Adipose tissue (tissue), 3 donors: ENCODE data around the gene CLEC16A. TPM values are rescaled to one million over a fixed set of nuclear protein-coding genes. Genes with fewer than 3 reads are reported as not detected.
"Not testable (repeated sequence)": the region's sequence is repeated elsewhere in the genome, so short reads cannot be mapped to it uniquely, and the experiment has no call there.

Source experiments
- H3K27ac ChIP-seq: one replicate; pipeline ENCODE4 v1.5.1; 2013; ENCODE audit warnings: low read depth, low read length
- WGBS, 3 donors: extraction: QIAGEN DNeasy Blood & Tissue Kit; methylation state at CpG; one replicate each; pipeline ENCODE4 v1.1.7; 2013; 5-methylcytosine and 5-hydroxymethylcytosine counted together
- polyA plus RNA-seq, 3 donors: library from polyadenylated mRNA; stranded (reverse); fragments of 200-250 nt; gene quantifications; one replicate each; pipeline ENCODE4 v1.2.3, GENCODE V29; 2013
- donor health status: healthy with polysubstance abuse.
- donor health status: Bipolar disorder and iron deficiency.
- donor health status: healthy.

CLEC16A gene
- polyA plus RNA-seq, 3 donors: 4.9 to 10.9 (median 7.9) TPM

DNA sequence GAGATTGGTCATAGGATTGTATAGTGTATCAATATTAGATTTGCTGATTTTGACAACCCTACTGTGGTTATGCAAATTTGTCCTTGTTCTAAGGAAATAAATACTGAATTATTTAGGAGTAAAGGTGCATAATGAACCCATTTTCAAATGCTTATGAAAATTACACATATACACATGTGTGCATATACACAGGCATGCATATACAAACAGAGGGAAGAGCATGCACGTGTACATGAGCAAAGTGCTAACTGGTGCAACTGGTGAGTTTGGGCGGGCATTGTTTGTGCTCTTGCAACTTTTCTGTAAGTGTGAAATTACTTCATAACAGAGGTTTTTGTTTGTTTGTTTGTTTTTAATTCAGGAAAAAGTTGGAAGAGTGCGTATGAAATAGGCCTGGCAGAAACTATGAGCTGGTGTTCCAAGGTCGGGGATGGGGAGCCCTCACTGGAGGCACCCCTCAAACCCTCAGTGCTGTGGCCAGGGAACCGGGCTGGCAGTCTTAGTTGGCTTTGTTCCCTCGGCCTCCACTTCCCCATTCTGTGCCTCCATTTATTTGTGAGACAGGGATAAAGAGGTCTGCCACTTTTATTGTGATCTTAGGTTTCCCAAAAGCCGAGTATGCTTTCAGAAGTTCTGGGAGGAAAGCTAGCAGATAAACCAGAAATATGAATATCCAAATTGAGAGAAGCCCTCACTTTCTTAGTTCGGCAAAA lies 7.9 kb upstream of the CLEC16A start:
- WGBS, 3 donors: 43 to 62% (median 45%) methylated on average over 8 of the region's 8 CpGs
- H3K27ac ChIP-seq: no peak overlapping the region

DNA sequence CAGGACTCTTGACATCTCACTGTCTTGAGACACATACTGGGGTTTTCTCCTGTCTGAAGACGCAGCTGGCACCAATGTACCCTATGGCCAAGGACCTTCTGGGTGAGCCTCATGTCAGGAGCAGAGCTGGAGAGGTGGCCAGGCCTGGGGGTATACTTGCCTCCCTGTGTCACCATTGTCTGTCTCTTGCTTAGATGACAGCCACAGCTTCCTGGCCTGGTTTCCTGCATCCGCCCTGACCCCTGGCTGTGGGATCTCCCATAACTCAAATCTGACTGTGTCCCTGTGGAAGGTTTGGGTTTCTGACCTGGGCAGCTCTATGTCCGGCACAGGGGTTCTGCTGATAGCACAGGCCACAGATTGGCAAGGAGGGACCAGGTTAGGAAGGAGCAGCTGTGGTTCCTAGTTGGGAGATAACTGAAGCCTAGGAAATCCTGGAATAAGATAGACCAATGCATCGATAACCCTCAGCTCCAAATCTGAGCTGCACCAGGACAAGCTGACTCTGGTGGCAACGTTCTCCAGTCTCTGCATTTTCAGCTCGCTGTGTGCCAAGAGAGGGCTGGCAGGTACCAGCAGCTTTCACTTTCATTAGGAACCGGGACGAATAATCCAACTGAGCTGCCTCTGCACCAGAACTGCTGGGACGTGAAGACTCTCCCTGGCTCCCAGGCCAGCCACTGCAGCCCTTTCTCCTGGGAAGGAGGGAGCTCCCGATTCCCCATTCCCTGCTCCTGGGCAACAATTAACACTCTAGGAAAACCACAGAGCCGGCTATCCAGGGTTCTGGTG lies 7.1 kb upstream of the CLEC16A start:
- H3K27ac ChIP-seq: no peak overlapping the region

GRCh38 chr16:10938321-10938720 lies 6.0 kb upstream of the CLEC16A start:
- 38 to 75% (median 43%) methylated on average over 7 of the region's 7 CpGs for WGBS, 3 donors
- no peak overlapping the region for H3K27ac ChIP-seq

More for the DNA sequence above, 7.1 kb upstream of the CLEC16A start:
- WGBS, 3 donors: 27 to 30% (median 28%) methylated on average over 11 of the region's 11 CpGs

DNA sequence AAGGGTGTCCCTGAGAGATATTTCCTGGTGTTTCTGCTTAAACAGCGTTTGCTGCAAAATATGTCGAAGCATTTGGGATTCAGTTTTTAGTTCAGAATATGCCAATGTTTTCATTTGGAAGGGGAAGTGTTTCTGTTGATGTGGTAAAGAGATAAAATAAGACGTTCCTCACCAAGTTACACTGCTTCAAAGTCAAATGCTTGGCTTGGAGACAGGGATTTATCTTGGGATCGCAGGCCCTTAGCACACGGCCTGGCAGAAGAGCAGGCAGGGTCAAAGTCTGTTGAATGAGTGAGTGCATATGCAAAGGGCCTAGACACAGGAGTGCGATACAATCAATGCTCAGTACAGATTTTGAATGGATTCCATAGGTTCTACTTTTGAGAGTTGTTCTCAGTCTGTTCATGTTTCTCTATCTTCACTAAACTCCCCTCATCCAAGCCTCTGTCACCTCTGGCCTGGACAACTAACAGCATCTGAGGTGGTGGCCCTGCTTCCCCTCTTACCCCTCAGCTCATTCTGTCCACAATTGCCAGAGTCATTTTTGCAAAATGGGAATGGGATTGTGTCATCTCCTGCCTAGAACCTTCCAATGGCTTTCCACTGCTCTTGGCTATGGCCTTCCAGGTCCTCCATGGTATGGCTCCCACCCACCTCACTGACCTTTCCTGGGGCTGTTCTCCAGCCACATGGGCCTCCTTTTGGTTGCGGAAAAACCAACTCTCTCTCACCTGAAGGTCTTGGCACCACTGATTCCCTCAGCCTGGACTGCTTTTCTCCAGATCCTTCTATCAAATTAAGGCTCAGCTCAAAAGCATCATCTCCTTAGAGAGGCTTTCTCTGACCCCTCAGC lies 5.3 kb upstream of the CLEC16A start:
- no peak overlapping the region for H3K27ac ChIP-seq
- 42 to 49% (median 43%) methylated on average over 7 of the region's 7 CpGs for WGBS, 3 donors

GRCh38 chr16:10939649-10940234 lies 4.6 kb upstream of the CLEC16A start:
- WGBS, 3 donors: 72 to 96% (median 89%) methylated on average over 7 of the region's 7 CpGs
- no peak overlapping the region for H3K27ac ChIP-seq

DNA sequence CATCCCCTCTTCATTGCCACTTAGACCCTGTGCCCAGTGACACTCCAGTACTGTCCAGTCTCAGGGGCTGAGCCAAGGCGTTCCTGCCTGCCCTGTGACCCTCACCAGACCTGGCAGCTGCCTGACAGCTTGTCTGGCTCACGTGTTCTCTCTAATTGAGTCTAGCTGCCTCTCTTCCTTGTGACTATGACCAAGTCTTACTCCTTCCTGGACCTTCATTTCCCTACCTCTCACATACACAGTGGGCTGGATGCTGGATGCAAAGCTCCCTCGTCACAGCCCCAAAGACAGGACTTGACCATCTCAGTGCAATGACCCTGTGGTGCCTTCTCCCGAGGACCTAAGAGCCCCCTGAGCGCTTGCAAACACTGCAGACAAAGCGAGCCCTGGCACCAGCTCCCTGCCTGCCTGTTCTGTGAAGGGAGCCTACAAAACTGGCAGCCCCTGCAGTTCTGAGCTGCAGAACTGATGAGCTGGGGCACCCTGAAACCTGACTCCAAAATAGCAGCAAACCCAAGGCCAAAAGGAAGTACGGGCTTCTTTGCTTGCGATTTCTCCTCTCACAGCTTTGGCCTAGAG lies 3.8 kb upstream of the CLEC16A start:
- H3K27ac ChIP-seq: no peak overlapping the region
- WGBS, 3 donors: 12 to 27% (median 27%) methylated on average over 8 of the region's 8 CpGs

DNA sequence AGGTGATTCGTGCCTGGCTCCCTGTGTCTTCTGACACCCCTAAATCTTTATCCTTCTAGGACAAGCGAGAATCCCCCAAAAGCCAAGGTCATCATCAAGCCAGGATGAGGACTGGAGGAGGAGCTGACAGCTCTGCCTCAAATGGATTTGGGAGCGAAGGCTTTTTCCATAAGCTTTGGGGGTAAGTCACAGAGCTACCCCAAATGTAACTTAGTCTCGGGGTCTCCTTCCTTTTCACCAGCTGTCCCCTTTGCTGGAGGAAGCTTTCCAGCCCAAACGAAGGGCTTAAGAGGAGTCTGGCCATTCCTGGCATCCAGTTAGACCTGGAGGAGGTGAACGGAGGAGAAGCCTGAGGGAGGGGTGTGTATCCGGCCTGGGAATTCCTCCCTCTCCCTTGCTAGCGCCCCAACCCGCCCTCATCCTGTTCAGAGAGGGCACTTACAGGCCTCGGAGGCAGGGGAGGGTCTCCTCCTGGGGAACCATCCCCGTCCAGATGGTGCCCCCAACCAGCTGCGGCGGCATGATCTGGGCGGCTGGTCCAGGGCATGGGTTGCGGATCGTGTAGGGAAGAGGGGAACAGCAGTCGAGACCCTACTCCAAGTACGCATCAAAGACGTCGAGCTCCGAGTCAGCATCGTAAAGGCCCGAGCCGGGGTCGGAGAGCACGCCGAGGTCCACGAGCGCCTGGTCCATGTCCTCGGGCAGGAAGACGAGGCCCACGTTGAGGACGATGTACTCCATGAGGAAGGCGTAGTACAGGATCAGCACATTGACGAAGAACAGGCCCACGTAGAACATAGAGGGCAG lies 3.0 kb upstream of the CLEC16A start:
- 2 to 3% (median 3%) methylated on average over 32 to 34 of the region's 36 CpGs for WGBS, 3 donors
- H3K27ac ChIP-seq: no peak overlapping the region

DNA sequence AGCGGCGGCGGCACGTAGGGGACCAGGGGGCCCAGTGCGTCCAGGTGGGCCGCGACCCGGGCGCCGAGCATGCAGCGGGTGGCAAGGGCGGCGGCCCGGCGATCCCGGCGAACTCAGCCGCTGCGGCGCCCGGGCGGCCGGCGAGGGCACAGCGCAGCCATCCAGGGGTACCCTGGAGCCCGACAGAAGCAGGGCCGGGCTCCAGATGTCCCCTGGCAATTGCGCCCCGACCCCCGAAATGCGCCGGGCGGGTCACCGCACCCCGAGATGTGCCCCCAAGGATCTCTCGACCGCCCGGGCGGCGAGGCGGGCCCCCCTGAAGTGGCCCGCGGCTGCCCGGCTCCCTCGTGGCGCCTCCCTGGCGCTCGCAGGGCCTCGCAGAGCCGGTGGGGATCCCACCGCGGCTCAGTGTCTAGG lies 2.4 kb upstream of the CLEC16A start:
- 0% methylated on average over 1 to 51 of the region's 52 CpGs for WGBS, 3 donors
- not testable (repeated sequence) for H3K27ac ChIP-seq

GRCh38 chr16:10942352-10943063 lies 1.9 kb upstream of the CLEC16A start, which contains the start of gene DEXI:
TSS of gene DEXI (minus strand) at chr16:10942468. CDS start at chr16:10942005, 463 bp downstream.
- 4 to 5% (median 5%) methylated on average over 53 to 55 of the region's 55 CpGs for WGBS, 3 donors
- no peak within 1 kb of the TSS for H3K27ac ChIP-seq

- 82 to 87% (median 85%) methylated on average over 7 of the region's 7 CpGs for WGBS, 3 donors
- H3K27ac ChIP-seq: no peak overlapping the region
Measured at GRCh38 chr16:10943064-10943353, 1.4 kb upstream of the CLEC16A start.

- no peak overlapping the region for H3K27ac ChIP-seq
- WGBS, 3 donors: 29 to 35% (median 31%) methylated on average over 14 of the region's 14 CpGs
Measured at GRCh38 chr16:10945065-10945787, 862 bp downstream of the CLEC16A start.

- WGBS, 3 donors: 39 to 60% (median 56%) methylated on average over 5 of the region's 5 CpGs
Measured at GRCh38 chr16:10946308-10946707, 1.9 kb downstream of the CLEC16A start.

GRCh38 chr16:10947211-10947787 lies 2.9 kb downstream of the CLEC16A start:
- 77 to 86% (median 79%) methylated on average over 10 of the region's 10 CpGs for WGBS, 3 donors
- no peak overlapping the region for H3K27ac ChIP-seq

More at GRCh38 chr16:10946308-10946707, 1.9 kb downstream of the CLEC16A start:
- no peak overlapping the region for H3K27ac ChIP-seq

DNA sequence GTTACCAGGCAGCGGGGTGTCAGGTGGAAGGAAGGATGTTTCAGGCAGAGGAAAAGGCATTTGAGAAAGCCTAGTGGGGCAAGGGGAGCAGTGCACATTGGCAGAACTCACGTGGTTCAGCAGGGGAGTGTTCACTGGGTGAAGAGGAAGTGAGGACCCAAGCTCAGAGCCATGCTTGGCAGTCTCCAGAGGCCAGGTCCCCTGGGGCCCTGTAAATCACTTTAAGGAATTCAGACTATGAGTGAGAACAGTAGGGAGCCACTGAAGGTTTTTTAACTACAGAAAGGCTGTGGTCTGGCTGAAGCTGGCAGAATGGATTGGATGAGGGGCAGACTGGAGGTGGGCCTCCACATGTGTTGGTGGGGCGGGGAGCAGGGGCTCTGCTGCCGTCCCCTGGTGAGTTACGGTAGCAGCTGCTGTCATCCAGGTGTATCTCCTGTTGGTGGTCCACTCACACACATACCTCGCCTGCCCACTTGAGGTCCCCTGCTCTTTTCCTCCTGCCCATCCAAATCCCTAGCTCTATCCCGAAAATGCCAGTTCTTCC lies 5.1 kb downstream of the CLEC16A start:
- no peak overlapping the region for H3K27ac ChIP-seq
- 70 to 89% (median 78%) methylated on average over 7 of the region's 7 CpGs for whole genome bisulfite sequencing, 3 donors

GRCh38 chr16:10950393-10950792 lies 6.0 kb downstream of the CLEC16A start:
- 67 to 82% (median 81%) methylated on average over 5 of the region's 5 CpGs for WGBS, 3 donors
- H3K27ac ChIP-seq: no peak overlapping the region

- WGBS, 3 donors: 65 to 69% (median 66%) methylated on average over 4 of the region's 4 CpGs
- H3K27ac ChIP-seq: no peak overlapping the region
Measured at GRCh38 chr16:10951026-10951425, 6.7 kb downstream of the CLEC16A start.
